Calu3 (cell line): ENCODE data around the gene KIT. TPM values are rescaled to one million over a fixed set of nuclear protein-coding genes. Genes with fewer than 3 reads are reported as not detected.

Experiments used
- BruUV-seq: library from RNA; stranded (reverse); fragments of 400-500 nt; replicated peaks from 2 replicates; lab custom pipeline; 2021; lab: Mats Ljungman, UMichigan
- CTCF ChIA-PET: fragments of 300-600 bp; sonication (Branson Sonifier 250); formaldehyde crosslinking; loops from one replicate; lab custom pipeline; 2022; ENCODE audit warnings: antibody characterized with exemption; lab: Charles Lee
- DNase-seq: peaks from one replicate; pipeline ENCODE4 v3.0.0; 2022
- H3K27ac Mint-ChIP-seq: one replicate; pipeline ENCODE4 v1.8.0; 2022; ENCODE audit warnings: mixed read lengths; ENCODE audit not compliant: unreplicated experiment
- H3K27me3 Mint-ChIP-seq: one replicate; pipeline ENCODE4 v1.8.0; 2022; ENCODE audit warnings: mixed read lengths; ENCODE audit not compliant: unreplicated experiment
- H3K36me3 Mint-ChIP-seq: one replicate; pipeline ENCODE4 v1.8.0; 2022; ENCODE audit warnings: mild to moderate bottlenecking, moderate library complexity, mixed read lengths; ENCODE audit not compliant: insufficient read depth, unreplicated experiment
- H3K4me1 Mint-ChIP-seq: one replicate; pipeline ENCODE4 v1.8.0; 2022; ENCODE audit warnings: mild to moderate bottlenecking, low read depth, mixed read lengths; ENCODE audit not compliant: unreplicated experiment
- H3K4me3 Mint-ChIP-seq: one replicate; pipeline ENCODE4 v1.8.0; 2022; ENCODE audit warnings: mild to moderate bottlenecking, low read depth, moderate library complexity, mixed read lengths; ENCODE audit not compliant: unreplicated experiment
- H3K9me3 Mint-ChIP-seq: one replicate; pipeline ENCODE4 v1.8.0; 2022; ENCODE audit warnings: low read depth, mixed read lengths; ENCODE audit not compliant: unreplicated experiment
- intact Hi-C: fragments of 100-400 bp; cut with micrococcal nuclease; formaldehyde crosslinking; loops from one replicate; pipeline ENCODE4 v1.10.0; 2022; ENCODE audit not compliant: unreplicated experiment
- total RNA-seq: library from RNA; stranded (reverse); gene quantifications from 2 replicates; pipeline ENCODE4 v1.2.3, GENCODE V29; 2022
- TF ChIP-seq, protein P1 (sequence below): fragments of 200-600 bp; IDR thresholded peaks from one replicate; pipeline ENCODE4 v1.8.0; 2022; ENCODE audit warnings: antibody characterized with exemption; ENCODE audit not compliant: unreplicated experiment

Gene KIT
- total RNA-seq, 1 experiment from 2014 or later, result not detected

DNA sequence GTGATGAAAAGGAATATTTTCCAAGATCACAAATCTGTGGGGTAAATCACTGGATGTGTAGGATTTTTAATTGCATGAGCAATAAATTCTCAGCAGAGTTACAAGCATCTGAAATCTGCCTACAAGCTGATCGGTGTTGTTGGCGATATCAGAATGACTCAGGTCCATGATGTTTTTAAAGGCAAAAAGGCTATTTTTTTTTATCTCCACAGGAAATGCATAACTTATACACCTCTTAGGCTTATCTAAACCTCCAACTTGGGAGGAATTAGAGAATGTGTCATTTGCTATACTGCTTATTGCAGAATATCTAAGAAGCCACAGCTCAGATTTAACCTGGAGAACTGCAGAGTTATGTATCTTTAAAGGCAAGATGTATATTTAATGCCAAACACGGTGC, 61.6 kb downstream of the KIT start:
- Mint-ChIP-seq H3K4me1 (no peaks in the 10 kb centered on the region), H3K4me3 (no peak overlapping the region), H3K9me3 (no peaks in the 10 kb centered on the region), H3K27me3 (no peaks in the 10 kb centered on the region), H3K27ac (no peak overlapping the region), H3K36me3 (no peaks in the 10 kb centered on the region)
- no TSS peak for BruUV-seq
- CTCF ChIA-PET, result no interaction called here
- intact Hi-C loops, result no loop called here
- DNase-seq, result no peak
- TF ChIP-seq, protein P1, sequence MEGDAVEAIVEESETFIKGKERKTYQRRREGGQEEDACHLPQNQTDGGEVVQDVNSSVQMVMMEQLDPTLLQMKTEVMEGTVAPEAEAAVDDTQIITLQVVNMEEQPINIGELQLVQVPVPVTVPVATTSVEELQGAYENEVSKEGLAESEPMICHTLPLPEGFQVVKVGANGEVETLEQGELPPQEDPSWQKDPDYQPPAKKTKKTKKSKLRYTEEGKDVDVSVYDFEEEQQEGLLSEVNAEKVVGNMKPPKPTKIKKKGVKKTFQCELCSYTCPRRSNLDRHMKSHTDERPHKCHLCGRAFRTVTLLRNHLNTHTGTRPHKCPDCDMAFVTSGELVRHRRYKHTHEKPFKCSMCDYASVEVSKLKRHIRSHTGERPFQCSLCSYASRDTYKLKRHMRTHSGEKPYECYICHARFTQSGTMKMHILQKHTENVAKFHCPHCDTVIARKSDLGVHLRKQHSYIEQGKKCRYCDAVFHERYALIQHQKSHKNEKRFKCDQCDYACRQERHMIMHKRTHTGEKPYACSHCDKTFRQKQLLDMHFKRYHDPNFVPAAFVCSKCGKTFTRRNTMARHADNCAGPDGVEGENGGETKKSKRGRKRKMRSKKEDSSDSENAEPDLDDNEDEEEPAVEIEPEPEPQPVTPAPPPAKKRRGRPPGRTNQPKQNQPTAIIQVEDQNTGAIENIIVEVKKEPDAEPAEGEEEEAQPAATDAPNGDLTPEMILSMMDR, result no peak

DNA sequence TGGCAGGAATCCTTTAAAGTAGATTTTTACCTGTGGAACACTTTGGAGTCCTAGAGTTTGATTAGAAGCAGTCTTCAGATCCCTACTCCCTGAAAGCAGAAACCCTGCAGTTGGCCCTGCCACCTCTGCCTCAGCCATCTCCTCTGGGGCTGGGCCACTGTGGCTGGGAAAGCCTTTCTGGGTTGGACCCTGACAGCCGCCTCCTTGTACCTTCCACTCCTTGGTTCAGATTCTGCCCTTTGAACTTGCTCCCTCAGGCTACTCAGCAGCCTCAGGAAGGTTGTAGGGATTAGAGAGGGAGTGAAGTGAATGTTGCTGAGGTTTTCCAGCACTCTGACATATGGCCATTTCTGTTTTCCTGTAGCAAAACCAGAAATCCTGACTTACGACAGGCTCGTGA, 65.5 kb downstream of the KIT start:
- TF ChIP-seq, protein P1, result no peak
- no peaks in the 10 kb centered on the region for H3K4me1 Mint-ChIP-seq
- no peaks in the 10 kb centered on the region for H3K27me3 Mint-ChIP-seq
- intact Hi-C loops, result no loop called here
- no peaks in the 10 kb centered on the region for H3K36me3 Mint-ChIP-seq
- H3K27ac Mint-ChIP-seq, result no peak overlapping the region
- no peak overlapping the region for H3K4me3 Mint-ChIP-seq
- no TSS peak for BruUV-seq
- CTCF ChIA-PET, result no interaction called here
- no peak for DNase-seq
- no peaks in the 10 kb centered on the region for H3K9me3 Mint-ChIP-seq

DNA sequence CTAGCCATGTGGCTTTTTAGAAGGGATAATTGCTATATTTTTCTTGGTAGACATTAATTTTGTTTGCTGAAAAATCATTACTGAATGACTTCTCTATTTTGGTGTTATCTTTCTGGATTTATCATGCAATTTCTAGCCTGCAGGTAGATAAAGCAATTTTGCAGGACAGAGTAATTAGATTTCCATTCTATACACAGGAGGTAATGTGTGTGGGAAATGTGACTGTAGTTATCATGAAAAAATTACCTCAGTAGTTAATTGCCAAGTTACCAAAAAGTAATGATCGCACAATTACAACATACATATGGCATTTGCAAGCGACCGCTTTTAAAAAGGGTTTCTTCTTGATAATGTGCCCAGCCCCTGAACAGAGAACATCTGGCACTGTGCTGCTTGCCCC, 66.1 kb downstream of the KIT start:
- TF ChIP-seq, protein P1, result no peak
- CTCF ChIA-PET, result no interaction called here

DNA sequence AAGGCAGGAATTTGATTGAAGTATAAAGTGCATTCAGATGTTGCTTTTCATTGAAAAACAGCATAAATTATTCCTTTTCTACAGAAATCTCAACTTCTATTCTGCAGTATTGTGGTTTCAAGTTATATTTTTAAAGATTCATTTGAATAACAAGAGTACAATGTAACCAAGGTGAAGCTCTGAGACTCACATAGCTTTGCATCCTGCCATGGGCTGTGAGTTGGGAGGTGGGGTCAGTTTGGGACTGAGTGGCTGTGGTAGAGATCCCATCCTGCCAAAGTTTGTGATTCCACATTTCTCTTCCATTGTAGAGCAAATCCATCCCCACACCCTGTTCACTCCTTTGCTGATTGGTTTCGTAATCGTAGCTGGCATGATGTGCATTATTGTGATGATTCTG, 69.2 kb downstream of the KIT start:
- Mint-ChIP-seq H3K27me3 (no peaks in the 10 kb centered on the region), H3K9me3 (peaks cover 4% of the 10 kb centered on the region), H3K4me1 (peaks cover 8% of the 10 kb centered on the region), H3K36me3 (no peaks in the 10 kb centered on the region), H3K27ac (no peak overlapping the region), H3K4me3 (no peak overlapping the region)
- CTCF ChIA-PET, result no interaction called here
- TF ChIP-seq, protein P1, result no peak
- no TSS peak for BruUV-seq
- DNase-seq, result no peak
- intact Hi-C loops, result no loop called here

More for the DNA sequence above, 66.1 kb downstream of the KIT start:
- Mint-ChIP-seq H3K36me3 (no peaks in the 10 kb centered on the region), H3K4me1 (no peaks in the 10 kb centered on the region), H3K4me3 (no peak overlapping the region), H3K27ac (no peak overlapping the region), H3K27me3 (no peaks in the 10 kb centered on the region), H3K9me3 (no peaks in the 10 kb centered on the region)
- no peak for DNase-seq
- intact Hi-C loops, result no loop called here
- no TSS peak for BruUV-seq
